WTC11 (cell line): ENCODE results near the gene PTGS1. TPM values are rescaled to one million over a fixed set of nuclear protein-coding genes. Genes with fewer than 3 reads are reported as not detected.
A peak's percentile ranks its signal among the peaks of the same experiment; 100 is the strongest.

Experiments
- ATAC-seq: fragments of 200-7000 bp; cut with Tn5 transposase; 2 replicates; pipeline ENCODE4 v1.10.0; 2021; ENCODE audit warnings: mild to moderate bottlenecking, moderate library complexity
- CTCF ChIA-PET: fragments of 300-600 bp; sonication (Branson Sonifier 250); formaldehyde crosslinking; loops from one replicate; lab custom pipeline; 2021; ENCODE audit warnings: antibody characterized with exemption; lab: Charles Lee
- POLR2A ChIA-PET: fragments of 350-600 bp; sonication (Branson Sonifier 250); formaldehyde crosslinking; loops from one replicate; lab custom pipeline; 2021; ENCODE audit warnings: antibody characterized with exemption; lab: Charles Lee
- DNase-seq: peaks from one replicate; pipeline ENCODE4 v3.0.0; 2021; ENCODE audit warnings: low spot score
- H3K27ac Mint-ChIP-seq: 2 replicates; pipeline ENCODE4 v1.8.0; 2021; ENCODE audit warnings: mixed read lengths
- H3K27me3 Mint-ChIP-seq: 2 replicates; pipeline ENCODE4 v1.8.0; 2021; ENCODE audit warnings: low read depth, mild to moderate bottlenecking, moderate library complexity, mixed read lengths
- H3K36me3 Mint-ChIP-seq: 2 replicates; pipeline ENCODE4 v1.8.0; 2021; ENCODE audit warnings: mixed read lengths
- H3K4me1 Mint-ChIP-seq: 2 replicates; pipeline ENCODE4 v1.8.0; 2022; ENCODE audit warnings: mixed read lengths
- H3K4me3 Mint-ChIP-seq: 2 replicates; pipeline ENCODE4 v1.8.0; 2021; ENCODE audit warnings: mild to moderate bottlenecking, moderate library complexity, mixed read lengths
- H3K9me3 Mint-ChIP-seq: 2 replicates; pipeline ENCODE4 v1.8.0; 2021; ENCODE audit warnings: mixed read lengths
- ETV6 ChIP-seq: sonication (generic); formaldehyde crosslinking; IDR thresholded peaks from 2 replicates; pipeline ENCODE4 v1.8.1; 2022; ENCODE audit warnings: mild to moderate bottlenecking, missing genetic modification reagents
- FOXP1 ChIP-seq: sonication (generic); formaldehyde crosslinking; IDR thresholded peaks from 2 replicates; pipeline ENCODE4 v1.8.0; 2022; ENCODE audit warnings: missing genetic modification reagents, mild to moderate bottlenecking, moderate library complexity, borderline replicate concordance
- NFATC4 ChIP-seq: fragments of 250-450 bp; sonication (Bioruptor Pico); IDR thresholded peaks from 2 replicates; pipeline ENCODE4 v1.9.0; 2021; ENCODE audit warnings: mild to moderate bottlenecking
- NR3C1 ChIP-seq: sonication (generic); formaldehyde crosslinking; conservative IDR thresholded peaks from 2 replicates; pipeline ENCODE4 v1.8.1; 2023; ENCODE audit warnings: low read depth, mild to moderate bottlenecking, missing genetic modification reagents
- ZNF121 ChIP-seq: sonication (generic); formaldehyde crosslinking; IDR thresholded peaks from 2 replicates; pipeline ENCODE4 v1.8.0; 2023; ENCODE audit warnings: missing genetic modification reagents
- ZNF317 ChIP-seq: sonication (generic); formaldehyde crosslinking; IDR thresholded peaks from 2 replicates; pipeline ENCODE4 v1.8.1; 2023; ENCODE audit warnings: low read depth, mild to moderate bottlenecking, moderate library complexity, missing genetic modification reagents, borderline replicate concordance
- ZNF416 ChIP-seq: fragments of 250-450 bp; sonication (Bioruptor Pico); IDR thresholded peaks from 2 replicates; pipeline ENCODE4 v1.9.0; 2021; ENCODE audit warnings: mild to moderate bottlenecking, inconsistent platforms
- total RNA-seq: library from RNA; stranded (reverse); gene quantifications from 3 replicates; pipeline ENCODE4 v1.2.3, GENCODE V29; 2021
- TF ChIP-seq, protein P1 (sequence below): sonication (generic); formaldehyde crosslinking; IDR thresholded peaks from 2 replicates; pipeline ENCODE4 v1.8.0; 2022; ENCODE audit warnings: missing genetic modification reagents
- TF ChIP-seq, protein P2 (sequence below): sonication (generic); formaldehyde crosslinking; conservative IDR thresholded peaks from 2 replicates; pipeline ENCODE4 v1.8.1; 2023; ENCODE audit warnings: mild to moderate bottlenecking, low read depth, missing genetic modification reagents, moderate library complexity
- TF ChIP-seq, protein P3 (sequence below): sonication (generic); formaldehyde crosslinking; IDR thresholded peaks from 2 replicates; pipeline ENCODE4 v1.8.1; 2023; ENCODE audit warnings: mild to moderate bottlenecking, missing genetic modification reagents
- TF ChIP-seq, protein P4 (sequence below): sonication (generic); formaldehyde crosslinking; IDR thresholded peaks from 2 replicates; pipeline ENCODE4 v1.8.0; 2022; ENCODE audit warnings: mild to moderate bottlenecking, missing genetic modification reagents

The PTGS1 gene
- total RNA-seq, 1 experiment from 2014 or later: 1.0 TPM

GRCh38 chr9:122347348-122348287 is 23.2 kb upstream of the PTGS1 start (continued):
- no peak for TF ChIP-seq ZNF317
- no peak for TF ChIP-seq ETV6 (CRISPR knock-in tag)
- no peak for TF ChIP-seq NFATC4 (CRISPR knock-in tag)
- no peak for TF ChIP-seq ZNF416
- TF ChIP-seq, protein P1, sequence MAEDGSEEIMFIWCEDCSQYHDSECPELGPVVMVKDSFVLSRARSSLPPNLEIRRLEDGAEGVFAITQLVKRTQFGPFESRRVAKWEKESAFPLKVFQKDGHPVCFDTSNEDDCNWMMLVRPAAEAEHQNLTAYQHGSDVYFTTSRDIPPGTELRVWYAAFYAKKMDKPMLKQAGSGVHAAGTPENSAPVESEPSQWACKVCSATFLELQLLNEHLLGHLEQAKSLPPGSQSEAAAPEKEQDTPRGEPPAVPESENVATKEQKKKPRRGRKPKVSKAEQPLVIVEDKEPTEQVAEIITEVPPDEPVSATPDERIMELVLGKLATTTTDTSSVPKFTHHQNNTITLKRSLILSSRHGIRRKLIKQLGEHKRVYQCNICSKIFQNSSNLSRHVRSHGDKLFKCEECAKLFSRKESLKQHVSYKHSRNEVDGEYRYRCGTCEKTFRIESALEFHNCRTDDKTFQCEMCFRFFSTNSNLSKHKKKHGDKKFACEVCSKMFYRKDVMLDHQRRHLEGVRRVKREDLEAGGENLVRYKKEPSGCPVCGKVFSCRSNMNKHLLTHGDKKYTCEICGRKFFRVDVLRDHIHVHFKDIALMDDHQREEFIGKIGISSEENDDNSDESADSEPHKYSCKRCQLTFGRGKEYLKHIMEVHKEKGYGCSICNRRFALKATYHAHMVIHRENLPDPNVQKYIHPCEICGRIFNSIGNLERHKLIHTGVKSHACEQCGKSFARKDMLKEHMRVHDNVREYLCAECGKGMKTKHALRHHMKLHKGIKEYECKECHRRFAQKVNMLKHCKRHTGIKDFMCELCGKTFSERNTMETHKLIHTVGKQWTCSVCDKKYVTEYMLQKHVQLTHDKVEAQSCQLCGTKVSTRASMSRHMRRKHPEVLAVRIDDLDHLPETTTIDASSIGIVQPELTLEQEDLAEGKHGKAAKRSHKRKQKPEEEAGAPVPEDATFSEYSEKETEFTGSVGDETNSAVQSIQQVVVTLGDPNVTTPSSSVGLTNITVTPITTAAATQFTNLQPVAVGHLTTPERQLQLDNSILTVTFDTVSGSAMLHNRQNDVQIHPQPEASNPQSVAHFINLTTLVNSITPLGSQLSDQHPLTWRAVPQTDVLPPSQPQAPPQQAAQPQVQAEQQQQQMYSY (CRISPR knock-in tag): no peak
- TF ChIP-seq, protein P2, sequence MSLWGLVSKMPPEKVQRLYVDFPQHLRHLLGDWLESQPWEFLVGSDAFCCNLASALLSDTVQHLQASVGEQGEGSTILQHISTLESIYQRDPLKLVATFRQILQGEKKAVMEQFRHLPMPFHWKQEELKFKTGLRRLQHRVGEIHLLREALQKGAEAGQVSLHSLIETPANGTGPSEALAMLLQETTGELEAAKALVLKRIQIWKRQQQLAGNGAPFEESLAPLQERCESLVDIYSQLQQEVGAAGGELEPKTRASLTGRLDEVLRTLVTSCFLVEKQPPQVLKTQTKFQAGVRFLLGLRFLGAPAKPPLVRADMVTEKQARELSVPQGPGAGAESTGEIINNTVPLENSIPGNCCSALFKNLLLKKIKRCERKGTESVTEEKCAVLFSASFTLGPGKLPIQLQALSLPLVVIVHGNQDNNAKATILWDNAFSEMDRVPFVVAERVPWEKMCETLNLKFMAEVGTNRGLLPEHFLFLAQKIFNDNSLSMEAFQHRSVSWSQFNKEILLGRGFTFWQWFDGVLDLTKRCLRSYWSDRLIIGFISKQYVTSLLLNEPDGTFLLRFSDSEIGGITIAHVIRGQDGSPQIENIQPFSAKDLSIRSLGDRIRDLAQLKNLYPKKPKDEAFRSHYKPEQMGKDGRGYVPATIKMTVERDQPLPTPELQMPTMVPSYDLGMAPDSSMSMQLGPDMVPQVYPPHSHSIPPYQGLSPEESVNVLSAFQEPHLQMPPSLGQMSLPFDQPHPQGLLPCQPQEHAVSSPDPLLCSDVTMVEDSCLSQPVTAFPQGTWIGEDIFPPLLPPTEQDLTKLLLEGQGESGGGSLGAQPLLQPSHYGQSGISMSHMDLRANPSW: no peak

DNA sequence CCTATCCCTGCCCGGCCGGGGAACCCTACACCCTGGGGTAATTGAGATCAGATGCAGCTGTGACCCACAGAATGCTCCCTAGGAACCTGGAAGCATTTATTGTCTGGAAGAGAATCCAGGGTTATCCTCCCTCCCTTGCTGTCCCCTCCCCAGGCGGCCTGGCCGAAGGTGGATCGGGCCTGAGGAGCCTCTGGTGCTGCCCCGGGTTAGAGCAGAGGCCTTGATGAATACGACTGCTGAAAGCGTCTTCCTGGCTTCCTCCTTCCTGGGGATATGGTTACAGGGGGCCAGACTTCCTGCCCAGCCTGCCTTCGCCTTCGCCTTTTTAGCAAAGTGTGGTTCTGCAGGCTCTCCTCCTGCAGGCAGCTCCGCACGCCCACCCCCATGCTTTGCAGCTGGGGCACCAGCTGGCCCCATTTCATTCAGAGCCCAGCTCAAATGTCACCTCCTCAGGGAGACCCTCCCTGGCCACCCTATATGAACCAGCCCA is 22.5 kb upstream of the PTGS1 start:
- TF ChIP-seq FOXP1 (CRISPR knock-in tag) (no peak), ZNF121 (CRISPR knock-in tag) (peak; percentile 61; the same call in 1 of the 2 replicates)
- TF ChIP-seq, all 79 proteins: peak for 1
- CTCF ChIA-PET: interaction anchor here (0.9 to 8.8 kb wide), 5 partner anchors 8 to 253 kb away, joined by 3 to 366 read pairs (median 3); no protein-coding TSS in a partner anchor
- ATAC-seq: no peak; the same call in 1 of the 2 replicates
- Mint-ChIP-seq H3K4me1 (peaks cover 16% of the 10 kb centered on the region), H3K9me3 (peaks cover 4% of the 10 kb centered on the region), H3K27ac (no peak overlapping the region), H3K36me3 (0 out of 2 replicates have a peak, but pooled peaks cover 3% of the 10 kb centered on the region), H3K27me3 (peaks cover 35% of the 10 kb centered on the region), H3K4me3 (no peak overlapping the region)
- DNase-seq: no peak
- POLR2A ChIA-PET: no interaction called here

GRCh38 chr9:122348791-122349190 is 22.0 kb upstream of the PTGS1 start:
- Mint-ChIP-seq H3K27ac (no peak overlapping the region), H3K36me3 (0 out of 2 replicates have a peak, but pooled peaks cover 3% of the 10 kb centered on the region), H3K4me3 (no peak overlapping the region), H3K4me1 (peaks cover 16% of the 10 kb centered on the region), H3K9me3 (peaks cover 4% of the 10 kb centered on the region), H3K27me3 (peaks cover 35% of the 10 kb centered on the region)
- DNase-seq: no peak
- CTCF ChIA-PET: interaction anchor here (0.9 to 8.8 kb wide), 4 partner anchors 8 to 249 kb away, joined by 3 to 366 read pairs (median 16); no protein-coding TSS in a partner anchor
- no peak for ATAC-seq
- no peak for TF ChIP-seq NR3C1 (CRISPR knock-in tag)
- TF ChIP-seq, protein P3, sequence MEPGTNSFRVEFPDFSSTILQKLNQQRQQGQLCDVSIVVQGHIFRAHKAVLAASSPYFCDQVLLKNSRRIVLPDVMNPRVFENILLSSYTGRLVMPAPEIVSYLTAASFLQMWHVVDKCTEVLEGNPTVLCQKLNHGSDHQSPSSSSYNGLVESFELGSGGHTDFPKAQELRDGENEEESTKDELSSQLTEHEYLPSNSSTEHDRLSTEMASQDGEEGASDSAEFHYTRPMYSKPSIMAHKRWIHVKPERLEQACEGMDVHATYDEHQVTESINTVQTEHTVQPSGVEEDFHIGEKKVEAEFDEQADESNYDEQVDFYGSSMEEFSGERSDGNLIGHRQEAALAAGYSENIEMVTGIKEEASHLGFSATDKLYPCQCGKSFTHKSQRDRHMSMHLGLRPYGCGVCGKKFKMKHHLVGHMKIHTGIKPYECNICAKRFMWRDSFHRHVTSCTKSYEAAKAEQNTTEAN (CRISPR knock-in tag): no peak
- TF ChIP-seq, protein P4, sequence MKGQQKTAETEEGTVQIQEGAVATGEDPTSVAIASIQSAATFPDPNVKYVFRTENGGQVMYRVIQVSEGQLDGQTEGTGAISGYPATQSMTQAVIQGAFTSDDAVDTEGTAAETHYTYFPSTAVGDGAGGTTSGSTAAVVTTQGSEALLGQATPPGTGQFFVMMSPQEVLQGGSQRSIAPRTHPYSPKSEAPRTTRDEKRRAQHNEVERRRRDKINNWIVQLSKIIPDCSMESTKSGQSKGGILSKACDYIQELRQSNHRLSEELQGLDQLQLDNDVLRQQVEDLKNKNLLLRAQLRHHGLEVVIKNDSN (CRISPR knock-in tag): no peak
- TF ChIP-seq, all 79 proteins: peak for 0
- POLR2A ChIA-PET: no interaction called here
